Right lobe of liver (tissue), 4 donors: ENCODE results near the gene FRMPD4.

ENCODE experiments used
- CTCF ChIP-seq, 4 donors: fragments of 200-600 bp in 3 of 4; fragments of 450-650 bp in 1 of 4; IDR thresholded peaks; one replicate each; pipeline versions ENCODE4 v1.5.1 to v1.8.0; 2016 to 2022; ENCODE audit warnings: antibody characterized with exemption in 4 of 4, mild to moderate bottlenecking in 2 of 4
- POLR2A ChIP-seq: fragments of 450-650 bp; IDR thresholded peaks from one replicate; pipeline ENCODE4 v1.6.1; 2017; ENCODE audit warnings: antibody characterized with exemption, mild to moderate bottlenecking
- donor health status: DM: no; HTN: no; CAD: no.
- donor health status: DM: no; HTN: no; CAD: no.
- donor health status: DM: no; HTN: yes; CAD: no.

DNA sequence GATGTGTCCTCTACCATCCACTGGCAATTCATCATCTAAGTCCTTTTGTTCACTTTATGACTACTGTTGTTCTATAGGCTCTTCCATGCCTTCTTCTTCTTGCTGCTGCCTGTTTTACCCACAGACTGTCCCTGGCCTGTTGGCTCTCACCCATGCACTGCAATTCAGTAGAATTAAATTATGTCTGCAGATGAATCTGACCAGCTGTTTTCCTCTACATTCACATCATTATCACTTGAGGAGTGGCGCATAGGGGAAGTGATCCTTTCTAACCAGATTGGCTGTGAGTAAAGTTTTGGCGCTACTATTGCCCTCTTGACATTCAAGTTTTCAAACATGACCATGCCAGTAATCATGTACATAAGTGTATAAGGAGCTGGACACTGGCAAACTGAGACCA is 91.7 kb downstream of the FRMPD4 start:
- TF ChIP-seq POLR2A (no peak), CTCF (IDR thresholded peaks at IDR 0.05) (no peak)
